ENCODE results near the gene RAB40C. TPM values are rescaled to one million over a fixed set of nuclear protein-coding genes. Genes with fewer than 3 reads are reported as not detected.
A peak's percentile ranks its signal among the peaks of the same experiment; 100 is the strongest.

RAB40C gene
- polyA plus RNA-seq, 1 donor: 12.6 TPM

DNA sequence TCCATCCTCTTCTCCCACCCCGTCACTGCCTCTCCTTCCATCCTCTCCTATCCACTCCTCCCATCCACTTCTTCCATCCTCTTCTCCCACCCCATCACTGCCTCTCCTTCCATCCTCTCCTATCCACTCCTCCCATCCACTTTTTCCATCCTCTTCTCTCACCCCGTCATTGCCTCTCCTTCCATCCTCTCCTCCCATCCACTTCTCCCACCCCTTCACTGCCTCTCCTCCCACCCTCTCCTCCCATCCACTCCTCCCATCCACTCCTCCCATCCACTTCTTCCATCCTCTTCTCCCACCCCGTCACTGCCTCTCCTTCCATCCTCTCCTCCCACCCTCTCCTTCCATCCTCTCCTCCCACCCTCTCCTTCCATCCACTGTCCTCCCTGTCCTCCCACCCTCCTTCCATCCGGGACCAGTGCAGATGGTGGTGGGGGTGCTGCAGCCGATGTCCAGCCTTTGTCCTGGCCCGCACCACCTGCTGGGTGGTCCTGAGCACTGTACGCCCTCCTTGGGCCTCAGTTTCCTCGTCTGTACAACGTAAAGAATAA lies 42.0 kb downstream of the RAB40C start:
- no peak for DNase-seq (ENCODE audit: low read depth)

DNA sequence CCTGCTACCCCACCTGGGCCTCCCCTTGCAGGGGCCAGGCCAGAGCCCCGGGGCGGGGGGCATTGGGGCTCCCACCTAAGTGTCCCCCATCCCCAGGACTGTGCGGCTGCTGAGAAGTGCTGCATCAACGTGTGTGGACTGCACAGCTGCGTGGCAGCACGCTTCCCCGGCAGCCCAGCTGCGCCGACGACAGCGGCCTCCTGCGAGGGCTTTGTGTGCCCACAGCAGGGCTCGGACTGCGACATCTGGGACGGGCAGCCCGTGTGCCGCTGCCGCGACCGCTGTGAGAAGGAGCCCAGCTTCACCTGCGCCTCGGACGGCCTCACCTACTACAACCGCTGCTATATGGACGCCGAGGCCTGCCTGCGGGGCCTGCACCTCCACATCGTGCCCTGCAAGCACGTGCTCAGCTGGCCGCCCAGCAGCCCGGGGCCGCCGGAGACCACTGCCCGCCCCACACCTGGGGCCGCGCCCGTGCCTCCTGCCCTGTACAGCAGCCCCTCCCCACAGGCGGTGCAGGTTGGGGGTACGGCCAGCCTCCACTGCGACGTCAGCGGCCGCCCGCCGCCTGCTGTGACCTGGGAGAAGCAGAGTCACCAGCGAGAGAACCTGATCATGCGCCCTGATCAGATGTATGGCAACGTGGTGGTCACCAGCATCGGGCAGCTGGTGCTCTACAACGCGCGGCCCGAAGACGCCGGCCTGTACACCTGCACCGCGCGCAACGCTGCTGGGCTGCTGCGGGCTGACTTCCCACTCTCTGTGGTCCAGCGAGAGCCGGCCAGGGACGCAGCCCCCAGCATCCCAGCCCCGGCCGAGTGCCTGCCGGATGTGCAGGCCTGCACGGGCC lies 42.8 kb downstream of the RAB40C start:
- no peak for DNase-seq (ENCODE audit: low read depth)

- DNase-seq (ENCODE audit: low read depth): no peak
Observed at GRCh38 chr16:633336-634050, 43.6 kb downstream of the RAB40C start.

DNA sequence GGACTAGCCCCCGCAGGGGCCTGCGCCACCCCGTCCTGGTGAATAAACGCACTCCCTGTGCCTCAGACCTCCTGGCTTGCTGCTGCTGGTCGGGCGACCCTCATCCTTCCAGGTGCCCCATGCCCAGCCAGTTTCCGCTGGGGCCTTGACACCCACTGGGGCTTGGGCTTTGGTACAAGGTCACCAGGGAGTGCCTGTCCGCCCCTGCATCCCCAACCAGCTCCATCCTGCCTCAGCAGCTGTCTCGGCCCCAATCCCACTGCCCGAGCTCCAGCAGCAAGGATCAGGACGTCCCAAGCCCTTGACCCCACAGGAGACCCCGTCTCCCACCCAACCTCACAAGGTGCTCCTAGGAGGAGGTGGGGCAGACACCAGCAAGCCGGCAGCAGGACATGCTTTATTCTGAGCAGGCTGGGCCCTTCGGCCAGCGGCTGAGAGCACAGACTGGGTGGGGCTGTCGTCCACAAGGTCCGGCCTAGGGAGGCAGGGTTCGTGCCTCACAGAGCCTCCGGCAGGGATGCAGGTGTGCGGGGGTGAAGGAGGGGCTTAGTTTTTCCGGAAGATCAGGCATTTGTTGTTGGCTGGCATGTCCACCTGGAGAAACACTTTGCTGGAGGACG lies 44.3 kb downstream of the RAB40C start:
- no peak for DNase-seq (ENCODE audit: low read depth)

- DNase-seq (ENCODE audit: low read depth): no peak
Observed at GRCh38 chr16:634996-635395, 45.1 kb downstream of the RAB40C start.

DNA sequence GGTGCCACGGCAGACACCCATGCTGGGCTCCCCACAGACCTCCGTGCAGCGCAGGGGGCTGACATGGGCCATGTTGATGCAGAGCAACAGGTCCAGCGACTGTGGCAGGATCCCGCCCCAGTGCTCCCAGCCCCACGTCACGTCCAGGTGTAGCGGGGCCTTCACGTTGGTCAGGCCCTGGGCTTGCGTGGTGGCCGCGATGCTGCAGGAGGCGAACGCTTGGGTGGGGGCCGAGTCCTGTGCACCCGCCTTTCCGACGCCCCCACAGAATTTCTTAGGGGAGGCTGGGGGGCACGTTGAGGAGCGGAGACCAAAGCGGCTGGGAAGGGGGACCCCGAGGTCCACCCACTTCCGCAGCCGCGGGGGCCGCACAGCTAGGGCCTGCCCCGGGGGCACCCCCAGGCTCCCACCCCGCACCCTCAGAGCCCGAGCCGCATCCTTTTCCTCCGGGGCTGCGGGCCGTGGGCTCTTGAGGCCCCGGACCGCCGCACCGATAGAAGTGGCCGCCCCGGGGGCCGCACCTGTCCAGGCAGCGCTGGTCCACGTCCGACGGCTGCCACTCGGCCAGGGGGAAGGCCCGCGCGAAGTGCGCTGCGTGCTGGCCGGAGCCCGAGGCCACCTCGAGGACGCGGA lies 45.8 kb downstream of the RAB40C start:
- no peak for DNase-seq (ENCODE audit: low read depth)

- DNase-seq (ENCODE audit: low read depth): peak; percentile 87
Observed at GRCh38 chr16:636206-637080, 46.6 kb downstream of the RAB40C start, which contains the start of gene METTL26. Gene METTL26 (minus strand): TSS chr16:636305. CDS start chr16:636290, 15 bp downstream.

GRCh38 chr16:637081-638018 lies 47.5 kb downstream of the RAB40C start:
- no peak for DNase-seq (ENCODE audit: low read depth)

DNA sequence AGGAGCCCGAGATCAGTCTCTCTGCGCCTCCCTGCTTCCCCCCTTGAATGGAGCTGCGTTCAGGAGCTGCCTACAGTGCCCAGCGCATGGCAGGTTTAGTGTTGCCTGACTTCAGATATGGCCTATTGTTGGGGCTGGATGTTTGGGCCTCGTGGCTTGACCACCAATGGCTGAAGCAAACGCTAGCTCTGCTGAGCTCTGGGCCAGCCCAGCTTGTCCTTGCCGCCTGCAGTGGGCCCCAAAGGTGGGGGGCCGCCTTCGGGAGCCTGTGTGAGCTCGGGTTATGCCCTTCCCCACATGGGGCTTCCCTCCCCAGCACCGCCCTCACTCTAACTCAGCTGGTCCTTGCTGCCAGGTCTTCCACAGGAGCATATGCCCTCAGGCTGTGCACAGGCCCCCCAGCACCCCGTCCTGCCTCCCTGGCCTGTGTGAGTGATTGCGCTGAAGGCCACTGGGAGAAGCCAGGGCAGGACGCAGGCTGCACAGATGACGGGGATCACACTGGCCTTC lies 48.2 kb downstream of the RAB40C start:
- DNase-seq (ENCODE audit: low read depth): no peak

DNA sequence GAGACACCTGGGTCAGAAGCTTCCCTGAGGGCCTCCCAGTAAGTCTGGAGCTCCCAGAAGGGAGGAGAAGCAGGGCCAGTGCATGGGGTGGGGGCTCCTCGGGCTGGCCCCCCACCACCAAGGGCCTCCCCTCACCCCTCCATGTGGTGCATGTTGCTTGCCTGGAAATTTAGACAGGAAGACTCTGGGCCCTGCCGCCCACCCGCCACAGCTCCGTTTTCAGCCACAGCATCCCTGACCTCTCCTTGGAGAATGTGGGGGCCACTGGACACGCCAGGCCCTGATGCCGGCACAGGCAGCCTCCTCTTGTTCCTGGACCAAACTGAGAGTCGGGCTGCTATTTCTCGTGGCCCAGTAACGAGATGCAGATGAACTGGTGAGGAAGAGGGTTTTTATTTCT lies 49.0 kb downstream of the RAB40C start:
- DNase-seq (ENCODE audit: low read depth): no peak

DNA sequence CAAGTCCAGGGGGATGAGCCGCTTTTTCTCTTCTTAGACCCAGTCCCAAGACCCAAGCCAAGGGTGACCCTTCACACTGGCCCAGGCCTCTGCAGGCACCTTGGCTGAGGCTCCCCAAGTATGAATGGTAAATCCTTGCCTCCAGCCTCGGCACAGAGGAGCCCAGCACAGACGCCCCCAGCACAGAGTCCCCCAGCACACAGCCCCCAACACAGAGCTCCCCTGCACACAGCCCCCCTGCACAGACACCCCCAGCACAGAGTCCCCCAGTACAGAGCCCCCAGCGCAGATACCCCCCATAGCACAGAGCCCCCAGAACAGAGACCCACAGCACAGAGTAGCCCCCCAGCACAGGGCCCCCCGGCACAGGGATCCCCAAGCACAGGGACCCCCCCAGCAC lies 50.7 kb downstream of the RAB40C start:
- DNase-seq (ENCODE audit: low read depth): no peak

GRCh38 chr16:641326-642188 lies 51.7 kb downstream of the RAB40C start, which contains the start of gene MCRIP2:
Gene MCRIP2 (plus strand): TSS chr16:641828. CDS start chr16:641992, 164 bp downstream.
- DNase-seq (ENCODE audit: low read depth): no peak

- DNase-seq (ENCODE audit: low read depth): no peak
Observed at GRCh38 chr16:642189-643049, 52.6 kb downstream of the RAB40C start.

GRCh38 chr16:643050-643368 lies 53.1 kb downstream of the RAB40C start:
- no peak for DNase-seq (ENCODE audit: low read depth)

- no peak for DNase-seq (ENCODE audit: low read depth)
Observed at GRCh38 chr16:644556-644955, 54.7 kb downstream of the RAB40C start.

GRCh38 chr16:645852-646678 lies 56.2 kb downstream of the RAB40C start:
- no peak for DNase-seq (ENCODE audit: low read depth)
